Chondrocyte (in vitro differentiated cells): Measurements from ENCODE around the gene UPF1. TPM values are rescaled to one million over a fixed set of nuclear protein-coding genes. Genes with fewer than 3 reads are reported as not detected.
A peak's percentile ranks its signal among the peaks of the same experiment; 100 is the strongest.

Source experiments
- DNase-seq: peaks from one replicate; pipeline ENCODE4 v3.0.0; 2021; ENCODE audit warnings: mixed read lengths, low spot score
- H3K27ac Mint-ChIP-seq: one replicate; pipeline ENCODE4 v1.8.0; 2021; ENCODE audit warnings: mild to moderate bottlenecking, moderate library complexity, mixed read lengths; ENCODE audit not compliant: unreplicated experiment
- H3K27me3 Mint-ChIP-seq: 2 replicates; pipeline ENCODE4 v1.8.0; 2021; ENCODE audit warnings: low read depth, mixed read lengths
- H3K36me3 Mint-ChIP-seq: 2 replicates; pipeline ENCODE4 v1.8.0; 2021; ENCODE audit warnings: low read depth, mixed read lengths
- H3K4me1 Mint-ChIP-seq: 2 replicates; pipeline ENCODE4 v1.8.0; 2021; ENCODE audit warnings: low read depth, mild to moderate bottlenecking, mixed read lengths
- H3K4me3 Mint-ChIP-seq: one replicate; pipeline ENCODE4 v1.8.0; 2021; ENCODE audit warnings: mild to moderate bottlenecking, moderate library complexity, mixed read lengths; ENCODE audit not compliant: unreplicated experiment
- H3K9me3 Mint-ChIP-seq: 2 replicates; pipeline ENCODE4 v1.8.0; 2021; ENCODE audit warnings: low read depth, mixed read lengths
- total RNA-seq: library from RNA; stranded (reverse); gene quantifications from 3 replicates; pipeline ENCODE4 v1.2.1, GENCODE V29; 2021
- TF ChIP-seq, protein P1 (sequence below): fragments of 200-600 bp; sonication (generic); IDR thresholded peaks from 2 replicates; pipeline ENCODE4 v1.5.0; 2021; ENCODE audit warnings: antibody characterized with exemption, mild to moderate bottlenecking, moderate library complexity

UPF1 gene
- total RNA-seq, 1 donor from 2014 or later = 40.4 TPM

- Mint-ChIP-seq H3K27me3 (peaks cover 47% of the 10 kb centered on the region), H3K4me3 (peak within 1 kb of the TSS; percentile 72), H3K4me1 (peaks cover 27% of the 10 kb centered on the region), H3K36me3 (peaks cover 3% of the 10 kb centered on the region), H3K27ac (no peak within 1 kb of the TSS), H3K9me3 (no peaks in the 10 kb centered on the region)
- TF ChIP-seq, protein P1, sequence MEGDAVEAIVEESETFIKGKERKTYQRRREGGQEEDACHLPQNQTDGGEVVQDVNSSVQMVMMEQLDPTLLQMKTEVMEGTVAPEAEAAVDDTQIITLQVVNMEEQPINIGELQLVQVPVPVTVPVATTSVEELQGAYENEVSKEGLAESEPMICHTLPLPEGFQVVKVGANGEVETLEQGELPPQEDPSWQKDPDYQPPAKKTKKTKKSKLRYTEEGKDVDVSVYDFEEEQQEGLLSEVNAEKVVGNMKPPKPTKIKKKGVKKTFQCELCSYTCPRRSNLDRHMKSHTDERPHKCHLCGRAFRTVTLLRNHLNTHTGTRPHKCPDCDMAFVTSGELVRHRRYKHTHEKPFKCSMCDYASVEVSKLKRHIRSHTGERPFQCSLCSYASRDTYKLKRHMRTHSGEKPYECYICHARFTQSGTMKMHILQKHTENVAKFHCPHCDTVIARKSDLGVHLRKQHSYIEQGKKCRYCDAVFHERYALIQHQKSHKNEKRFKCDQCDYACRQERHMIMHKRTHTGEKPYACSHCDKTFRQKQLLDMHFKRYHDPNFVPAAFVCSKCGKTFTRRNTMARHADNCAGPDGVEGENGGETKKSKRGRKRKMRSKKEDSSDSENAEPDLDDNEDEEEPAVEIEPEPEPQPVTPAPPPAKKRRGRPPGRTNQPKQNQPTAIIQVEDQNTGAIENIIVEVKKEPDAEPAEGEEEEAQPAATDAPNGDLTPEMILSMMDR = no peak
- peak; percentile 90 for DNase-seq
These were observed 41.0 kb upstream of the UPF1 start, which contains the start of gene COMP for GRCh38 chr19:18790566-18791314. TSS of gene COMP (minus strand) at chr19:18791305. CDS start at chr19:18791269, 36 bp downstream.

DNA sequence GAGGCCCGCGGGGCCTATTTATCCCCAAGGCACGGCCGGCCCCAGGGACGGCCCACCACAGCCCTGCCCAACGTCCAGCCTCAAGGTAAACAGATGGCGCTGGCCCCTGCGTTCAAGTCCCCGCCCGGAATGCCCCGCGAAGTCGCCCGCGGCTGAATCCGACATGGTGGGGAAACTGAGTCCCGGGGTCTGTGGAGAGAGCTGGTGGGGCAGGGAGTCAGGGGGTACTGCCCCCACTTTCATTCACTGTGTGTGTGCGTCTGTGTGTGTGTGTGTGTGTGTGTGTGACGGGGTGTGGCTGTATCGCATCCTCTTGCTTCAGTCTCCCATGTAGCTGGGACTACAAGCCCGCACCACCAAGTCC is 40.5 kb upstream of the UPF1 start:
- Mint-ChIP-seq H3K9me3 (no peaks in the 10 kb centered on the region), H3K27ac (no peak overlapping the region), H3K4me1 (peaks cover 27% of the 10 kb centered on the region), H3K36me3 (peaks cover 3% of the 10 kb centered on the region), H3K4me3 (no peak overlapping the region), H3K27me3 (peaks cover 41% of the 10 kb centered on the region)
- peak; percentile 87 for DNase-seq
- TF ChIP-seq, protein P1 = no peak

GRCh38 chr19:18792661-18793060 is 39.1 kb upstream of the UPF1 start:
- no peak for DNase-seq
- TF ChIP-seq, protein P1 = no peak
- Mint-ChIP-seq H3K27me3 (peaks cover 32% of the 10 kb centered on the region), H3K4me1 (peaks cover 23% of the 10 kb centered on the region), H3K36me3 (peaks cover 3% of the 10 kb centered on the region), H3K4me3 (no peak overlapping the region), H3K27ac (no peak overlapping the region), H3K9me3 (no peaks in the 10 kb centered on the region)

DNA sequence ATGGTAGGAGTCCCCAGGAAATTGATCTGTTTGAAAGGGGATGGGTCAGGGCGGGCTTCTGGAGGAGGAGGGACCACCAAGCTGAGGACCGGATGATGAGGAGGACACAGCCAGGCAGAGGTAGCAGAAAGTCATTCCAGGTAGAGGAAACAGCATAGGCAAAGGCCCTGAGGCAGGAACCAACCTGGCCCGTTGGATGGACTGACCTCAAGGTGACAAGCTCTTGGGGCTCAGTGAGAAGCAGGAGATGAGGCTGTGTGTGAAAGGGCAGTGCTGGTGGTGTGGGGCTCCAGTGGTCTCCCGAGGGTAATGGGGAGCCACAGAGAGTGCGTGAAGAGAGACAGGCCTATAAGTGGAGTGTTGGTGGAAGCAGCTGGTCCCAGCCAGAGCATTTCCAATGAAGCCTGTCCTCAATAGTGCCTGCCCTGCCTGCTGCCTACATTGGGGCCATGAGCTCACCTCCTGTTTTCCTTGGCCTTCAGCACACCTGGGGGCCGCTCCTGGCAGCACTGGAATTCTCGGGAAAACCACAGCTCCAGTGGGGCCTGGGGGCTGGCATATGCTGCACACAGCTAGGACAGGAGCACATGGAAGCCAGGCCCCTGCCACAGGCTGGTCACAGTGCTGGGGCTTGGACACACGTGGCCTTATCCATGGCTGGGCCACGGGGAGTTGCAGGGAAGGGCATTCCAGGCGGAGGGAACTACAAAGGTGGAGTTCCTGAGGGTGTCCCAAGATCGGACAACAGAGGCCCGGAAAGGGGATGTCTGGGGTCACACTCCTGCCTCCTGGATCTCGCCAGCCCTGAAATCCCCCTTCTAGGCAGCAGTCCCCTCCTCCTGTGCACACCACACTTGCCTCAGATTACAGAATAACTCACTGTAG is 38.4 kb upstream of the UPF1 start:
- no peak for DNase-seq
- Mint-ChIP-seq H3K27ac (no peak overlapping the region), H3K4me1 (peaks cover 23% of the 10 kb centered on the region), H3K4me3 (no peak overlapping the region), H3K27me3 (peaks cover 27% of the 10 kb centered on the region), H3K9me3 (no peaks in the 10 kb centered on the region), H3K36me3 (peaks cover 3% of the 10 kb centered on the region)
- TF ChIP-seq, protein P1 = no peak

GRCh38 chr19:18794029-18794313 is 37.8 kb upstream of the UPF1 start:
- Mint-ChIP-seq H3K27ac (no peak overlapping the region), H3K4me1 (peaks cover 23% of the 10 kb centered on the region), H3K4me3 (no peak overlapping the region), H3K9me3 (no peaks in the 10 kb centered on the region), H3K36me3 (peaks cover 3% of the 10 kb centered on the region), H3K27me3 (peaks cover 24% of the 10 kb centered on the region)
- DNase-seq = no peak
- TF ChIP-seq, protein P1 = no peak
